Ammon's horn (tissue), 1 donor: ENCODE data around the gene VAV3.
"Not testable (repeated sequence)": the region's sequence is repeated elsewhere in the genome, so short reads cannot be mapped to it uniquely, and the experiment has no call there.

ENCODE experiments used
- DNase-seq: peaks from one replicate; pipeline ENCODE4 v3.0.0-alpha.2; 2016; ENCODE audit warnings: low spot score

Gene VAV3

DNA sequence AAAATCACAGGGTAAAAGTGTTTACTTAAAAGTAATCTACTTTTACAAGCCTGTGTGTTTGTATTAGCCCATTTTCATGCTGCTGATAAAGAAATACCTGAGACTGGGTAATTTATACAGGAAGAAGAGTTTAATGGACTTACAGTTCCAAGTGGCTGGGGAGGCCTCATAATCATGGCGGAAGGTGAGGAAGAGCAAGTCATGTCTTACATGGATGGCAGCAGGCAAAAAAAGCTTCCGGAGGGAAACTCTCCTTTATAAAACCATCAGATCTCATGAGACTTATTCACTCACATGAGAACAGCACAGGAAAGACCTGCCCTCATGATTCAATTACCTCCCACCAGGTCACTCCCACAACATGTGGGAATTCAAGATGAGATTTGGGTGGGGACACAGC lies 71.6 kb downstream of the VAV3 start:
- not testable (repeated sequence) for DNase-seq

DNA sequence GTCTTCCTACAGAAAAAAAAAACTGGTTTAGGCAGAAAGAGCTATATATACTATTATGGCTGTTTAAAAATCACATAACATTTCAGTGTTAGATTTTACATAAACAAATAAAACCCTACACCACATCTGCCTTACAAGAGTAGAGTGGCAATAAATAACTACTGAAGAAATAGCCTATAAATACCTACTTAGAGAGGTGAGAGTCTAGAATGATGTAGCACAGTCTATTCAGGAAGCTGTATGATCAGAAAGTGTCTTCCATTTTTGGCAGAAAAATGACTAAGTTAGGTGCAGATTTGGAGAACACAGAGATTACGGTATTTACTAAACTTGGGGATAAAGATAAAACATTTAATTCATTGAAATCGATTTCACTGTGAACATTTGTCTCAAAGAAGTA lies 75.5 kb downstream of the VAV3 start:
- no peak for DNase-seq

DNA sequence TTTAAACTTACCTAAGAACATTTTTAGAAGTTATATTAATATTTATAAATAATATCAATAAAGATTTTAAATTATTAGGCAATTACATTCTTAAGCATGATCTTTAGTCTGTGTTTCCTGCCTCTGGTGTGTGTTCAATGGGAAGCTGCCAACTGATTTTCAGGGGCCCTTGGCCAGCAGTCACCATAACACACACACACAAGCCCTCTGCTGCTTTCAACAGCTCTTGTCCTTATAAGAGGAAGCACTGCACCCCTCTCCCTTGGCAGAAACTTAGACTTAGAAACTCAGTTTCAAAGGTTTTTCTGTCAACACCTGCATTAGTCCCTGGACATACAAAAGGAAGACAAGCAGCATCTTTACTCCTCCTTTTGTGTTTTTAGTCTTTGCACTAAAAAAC lies 81.4 kb downstream of the VAV3 start:
- no peak for DNase-seq

DNA sequence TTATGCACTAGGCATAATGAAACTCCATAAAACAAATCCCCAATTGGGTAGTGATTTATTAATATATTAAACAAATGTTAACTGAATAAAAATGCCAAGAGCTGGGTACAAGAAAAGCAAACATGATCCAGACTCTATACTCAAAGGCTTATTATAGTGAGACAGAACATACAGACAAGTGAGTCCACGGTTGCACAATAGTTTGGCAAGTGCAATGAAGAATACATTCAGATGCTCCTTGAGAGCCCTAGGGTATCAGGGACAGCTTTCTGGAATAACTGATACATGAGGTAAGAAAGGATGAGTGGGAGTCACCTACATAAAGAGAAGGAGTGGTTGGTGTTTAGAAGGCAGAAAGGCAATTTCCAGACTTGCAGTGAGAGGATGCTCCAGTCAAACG lies 85.1 kb downstream of the VAV3 start:
- no peak for DNase-seq

DNA sequence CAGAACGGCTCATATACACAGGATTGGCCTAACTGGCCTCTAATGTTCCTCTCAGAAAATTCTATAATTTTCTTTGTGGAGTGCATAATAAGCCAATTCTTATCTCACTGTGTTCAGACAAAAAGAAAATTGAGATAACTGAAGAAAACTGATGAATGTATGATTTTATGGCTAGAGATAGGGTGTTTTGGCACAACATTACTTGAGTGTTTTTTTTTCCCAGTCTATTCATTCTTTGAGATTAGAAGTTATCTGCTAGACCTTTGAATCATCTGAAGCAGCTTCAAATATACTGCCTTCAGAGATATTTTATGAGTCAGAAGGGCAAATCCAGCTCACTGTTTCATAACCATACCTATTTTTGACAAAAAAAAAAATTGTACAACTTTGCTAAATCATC lies 85.6 kb downstream of the VAV3 start:
- no peak for DNase-seq

DNA sequence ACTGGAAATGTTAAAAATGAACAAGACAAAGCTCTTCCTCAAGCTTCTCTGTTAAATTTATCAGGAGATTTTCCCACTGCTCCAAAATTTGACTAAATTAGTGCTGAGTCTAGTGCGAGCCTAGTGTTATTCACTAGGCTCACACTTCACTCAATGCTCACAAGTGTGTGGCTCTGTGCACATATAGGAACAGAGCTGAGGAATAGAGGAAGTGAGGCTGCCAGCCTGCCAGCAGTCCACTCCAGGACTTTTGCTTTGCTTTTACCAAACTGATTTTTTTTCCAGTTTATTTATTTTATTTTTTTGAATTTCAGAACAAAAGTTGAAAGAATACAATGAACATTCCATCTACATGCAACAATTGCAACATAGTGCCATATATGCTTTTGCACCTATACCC lies 87.2 kb downstream of the VAV3 start:
- DNase-seq, result no peak

DNA sequence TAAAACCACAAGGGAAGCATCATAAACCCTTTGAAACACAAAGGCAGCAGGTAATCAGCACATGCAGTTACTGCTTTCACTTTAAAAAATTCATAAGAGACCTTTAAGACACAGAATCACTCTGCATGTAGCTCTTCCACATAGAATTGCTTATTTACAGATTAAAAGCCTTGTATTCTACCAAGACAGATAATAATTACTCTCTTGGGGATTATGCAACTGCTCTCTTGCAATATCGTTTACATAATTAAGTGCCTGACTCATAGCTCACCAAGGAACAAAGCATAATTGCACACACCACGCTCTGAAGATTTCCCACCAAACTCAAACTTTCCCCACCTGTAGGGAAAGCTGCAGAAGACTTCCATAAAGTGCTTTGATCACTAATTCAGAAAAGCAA lies 87.9 kb downstream of the VAV3 start:
- DNase-seq, result no peak

DNA sequence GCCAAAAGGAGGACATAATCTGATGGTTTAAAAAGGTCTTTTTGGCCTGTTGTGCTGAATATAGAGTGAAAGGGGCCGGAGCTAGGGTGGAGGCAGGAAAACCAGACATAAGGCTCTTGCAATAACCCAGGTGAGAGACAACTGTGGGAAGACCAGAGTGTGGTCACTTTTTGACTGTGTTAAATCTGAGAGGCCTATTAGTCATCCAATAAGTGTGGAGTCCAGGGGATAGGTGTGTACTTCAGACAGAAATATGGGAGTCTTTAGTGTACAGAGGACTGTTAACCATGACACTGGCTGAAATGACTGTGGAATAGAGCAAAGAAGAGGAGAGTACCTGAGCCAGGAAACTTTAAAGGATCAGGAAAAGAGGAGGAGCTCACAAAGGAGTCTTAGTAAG lies 89.3 kb downstream of the VAV3 start:
- no peak for DNase-seq

DNA sequence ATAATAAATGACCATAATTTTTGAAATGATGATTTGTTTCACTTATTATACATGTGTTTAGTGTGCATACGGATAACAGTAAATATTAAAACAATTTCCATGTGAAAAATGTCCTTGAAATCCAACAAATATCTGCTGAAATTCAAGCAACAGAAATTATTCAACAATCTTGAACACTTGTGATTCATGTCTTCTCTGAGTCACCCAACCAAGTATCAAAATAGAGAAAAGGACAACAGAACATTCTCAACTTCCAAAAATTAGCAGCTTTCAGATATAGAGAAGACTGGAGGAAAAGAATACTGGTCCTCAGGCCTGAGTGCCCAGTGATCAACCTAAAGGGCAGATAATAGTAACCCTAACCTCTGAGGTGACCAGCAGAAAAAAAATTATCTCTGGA lies 90.8 kb downstream of the VAV3 start:
- DNase-seq, result no peak

DNA sequence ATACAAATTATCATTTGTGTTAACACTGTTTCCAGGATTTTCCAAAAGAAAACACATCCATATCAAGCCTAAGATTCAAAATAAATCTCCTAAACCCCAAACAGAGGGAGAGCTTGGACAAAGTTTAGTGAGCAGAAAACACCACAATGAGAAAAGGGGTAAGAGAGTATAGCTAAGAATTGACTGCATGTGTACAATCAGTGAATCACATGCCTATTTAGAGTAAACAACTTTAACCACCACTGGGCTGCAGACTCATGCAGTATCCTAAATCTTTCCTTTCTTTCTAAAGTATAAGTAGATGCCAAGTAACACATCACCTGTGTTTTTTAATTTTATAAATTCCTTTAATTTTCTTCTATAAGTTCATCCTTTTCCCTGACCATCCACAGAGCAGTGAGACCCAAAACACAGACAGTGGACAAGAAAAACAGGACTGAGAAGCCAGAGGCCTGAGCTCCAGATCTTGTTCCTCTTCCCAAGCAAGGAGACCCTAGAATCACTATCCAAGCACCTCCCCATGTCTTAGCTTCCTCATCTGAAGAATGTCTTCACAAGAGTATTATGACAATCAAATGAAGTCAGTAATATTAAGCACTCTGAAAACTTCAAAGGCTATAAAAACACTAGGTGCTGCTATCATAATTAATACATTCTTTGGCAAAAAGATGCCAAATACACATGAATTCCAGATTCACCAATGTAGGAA lies 93.1 kb downstream of the VAV3 start:
- DNase-seq, result no peak

DNA sequence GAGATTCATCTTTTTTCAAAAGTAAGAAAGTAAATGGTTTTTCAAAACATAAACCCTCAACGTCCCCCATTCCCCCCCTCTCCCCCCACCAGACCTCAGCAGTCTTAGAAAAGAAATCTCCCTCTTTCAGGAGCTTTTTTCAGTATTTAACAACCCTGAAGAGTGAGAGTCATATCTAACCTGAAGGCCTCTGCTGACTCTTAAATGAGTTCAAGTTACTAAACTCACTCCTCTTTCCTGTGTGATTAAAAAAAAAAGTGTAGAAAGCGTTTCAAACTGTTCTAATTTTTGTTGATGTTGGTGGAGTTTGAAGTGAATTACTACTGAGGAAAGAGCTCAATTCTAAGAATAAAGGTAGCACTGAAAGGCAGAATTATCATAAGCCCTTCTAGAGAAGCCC lies 93.7 kb downstream of the VAV3 start:
- DNase-seq, result no peak

DNA sequence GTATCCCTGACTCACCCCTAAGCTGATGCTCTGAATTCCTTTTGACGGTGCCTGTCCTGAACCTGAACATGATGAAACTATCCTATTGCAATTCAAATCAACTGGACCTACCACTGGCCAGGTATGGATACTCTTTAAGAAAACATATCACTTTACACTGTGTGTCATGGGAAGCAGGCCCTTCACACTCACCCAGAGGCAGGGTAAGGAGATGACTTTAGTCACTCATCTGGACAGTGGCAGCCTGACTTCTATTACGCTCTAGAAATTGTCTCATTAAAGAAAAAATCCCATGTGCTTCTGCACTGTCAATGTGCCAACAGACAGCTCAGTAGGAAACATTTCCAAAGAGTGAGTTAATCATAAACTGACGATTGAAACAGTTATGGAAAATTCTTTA lies 94.3 kb downstream of the VAV3 start:
- DNase-seq, result no peak

DNA sequence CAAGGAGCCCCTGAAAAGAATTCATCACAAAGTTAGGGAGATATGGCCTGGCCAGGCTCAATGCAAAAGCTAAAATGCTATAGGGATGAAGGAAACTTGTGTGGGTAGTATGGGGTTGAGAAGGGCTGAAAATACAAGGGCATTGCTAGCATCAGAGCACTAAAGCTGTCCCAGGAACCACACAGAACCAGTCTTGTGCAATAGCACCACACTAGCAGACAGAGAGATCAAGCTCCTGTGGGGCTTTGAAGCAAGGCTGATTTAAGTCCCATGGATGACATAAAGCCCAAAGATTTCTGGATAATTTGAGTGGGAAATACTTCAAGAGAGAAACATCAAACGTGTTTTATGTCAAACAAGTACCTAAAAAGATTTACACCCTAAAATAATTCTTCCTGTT lies 97.1 kb downstream of the VAV3 start:
- DNase-seq, result no peak

DNA sequence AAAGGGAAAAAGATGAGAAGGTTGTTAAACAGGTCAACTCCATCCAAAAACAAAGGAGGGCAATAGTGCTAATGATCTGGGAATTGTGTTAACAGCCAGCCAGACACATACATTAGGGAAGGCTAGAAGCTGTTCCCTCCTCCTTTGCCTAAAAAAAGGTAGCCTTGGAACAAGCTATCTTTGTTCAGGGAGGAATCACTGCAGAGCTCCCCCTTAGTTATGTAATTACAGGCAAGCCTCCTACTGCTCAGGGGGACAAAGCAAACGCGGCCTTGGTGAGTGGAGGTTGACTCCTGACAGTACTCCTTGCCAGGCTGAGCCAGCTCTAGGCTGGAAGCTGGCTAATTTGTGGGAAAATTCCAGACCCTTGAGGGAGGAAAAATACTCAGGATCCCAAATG lies 97.6 kb downstream of the VAV3 start:
- DNase-seq, result no peak

DNA sequence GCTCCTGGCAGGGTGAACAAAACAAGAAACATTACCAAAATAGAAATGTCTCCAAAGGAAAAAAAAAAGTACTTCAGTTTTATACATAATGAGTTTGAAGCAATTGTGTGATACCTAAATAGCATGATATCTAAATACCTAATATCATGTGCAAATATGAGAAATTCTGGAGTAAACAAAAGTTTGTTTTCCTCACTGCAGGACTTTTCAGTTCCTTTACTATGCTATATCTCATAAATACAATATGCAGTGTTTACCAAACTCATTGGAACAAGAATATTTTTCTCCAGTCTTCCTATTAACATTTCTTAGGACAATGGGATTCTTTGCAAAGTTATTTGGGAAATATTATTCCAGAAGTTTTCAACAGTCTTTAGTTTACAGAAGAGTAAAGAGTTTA lies 98.1 kb downstream of the VAV3 start:
- DNase-seq, result no peak

DNA sequence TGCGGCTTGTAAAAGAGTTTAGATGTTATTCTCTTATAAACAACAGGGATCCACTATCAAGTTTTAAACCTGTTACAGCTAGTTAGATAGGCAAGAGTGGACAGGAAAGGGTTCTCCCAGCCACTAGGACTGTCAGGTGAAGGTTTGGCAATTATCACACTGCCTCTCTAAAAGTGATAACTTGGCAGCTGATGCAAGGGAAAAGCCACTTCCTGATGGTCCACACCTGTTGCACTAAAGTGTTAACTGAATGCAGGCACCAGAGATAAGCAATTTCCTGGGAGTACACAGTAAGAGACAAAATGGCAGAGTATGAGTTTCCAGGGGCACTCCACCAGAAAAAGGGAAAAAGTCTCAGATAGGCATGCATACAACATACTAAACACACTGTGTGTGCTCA lies 99.4 kb downstream of the VAV3 start:
- no peak for DNase-seq

DNA sequence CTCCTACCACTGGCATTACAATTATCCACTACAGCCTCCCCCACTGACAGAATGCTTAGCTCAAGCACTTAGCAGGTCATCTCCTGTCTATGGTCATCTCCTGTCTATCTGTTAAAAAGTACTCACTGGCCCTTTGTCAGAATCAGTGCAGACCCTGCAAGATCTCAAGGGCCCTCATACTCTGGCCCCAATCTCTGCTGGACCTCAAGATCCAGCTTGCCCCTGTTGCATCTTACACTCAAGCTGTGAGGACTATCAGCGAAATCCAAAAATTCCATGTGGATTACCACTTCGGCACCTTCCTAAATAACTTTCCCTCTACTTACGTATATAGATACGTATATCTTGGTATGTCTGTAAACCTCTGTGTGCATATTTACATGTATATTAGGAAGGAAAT lies 101.6 kb downstream of the VAV3 start:
- no peak for DNase-seq

DNA sequence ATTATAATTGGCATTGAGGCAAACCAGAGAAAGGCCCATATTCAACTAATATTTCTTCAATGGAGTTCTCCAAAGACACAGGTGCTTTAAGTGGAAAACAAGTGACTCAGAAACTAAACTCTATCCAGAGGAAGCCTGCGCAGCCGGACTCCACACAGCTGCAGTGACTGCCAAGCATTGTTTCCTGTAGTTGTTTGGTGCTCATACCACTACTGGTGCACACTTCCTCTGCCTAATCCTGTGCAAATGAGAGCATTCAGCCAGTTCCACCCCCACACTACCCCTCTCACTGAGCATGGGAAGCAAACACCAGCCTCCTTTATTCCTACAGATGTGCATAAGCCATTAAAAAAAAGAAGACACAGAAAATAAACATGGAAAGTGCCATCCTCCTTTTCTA lies 102.9 kb downstream of the VAV3 start:
- no peak for DNase-seq

DNA sequence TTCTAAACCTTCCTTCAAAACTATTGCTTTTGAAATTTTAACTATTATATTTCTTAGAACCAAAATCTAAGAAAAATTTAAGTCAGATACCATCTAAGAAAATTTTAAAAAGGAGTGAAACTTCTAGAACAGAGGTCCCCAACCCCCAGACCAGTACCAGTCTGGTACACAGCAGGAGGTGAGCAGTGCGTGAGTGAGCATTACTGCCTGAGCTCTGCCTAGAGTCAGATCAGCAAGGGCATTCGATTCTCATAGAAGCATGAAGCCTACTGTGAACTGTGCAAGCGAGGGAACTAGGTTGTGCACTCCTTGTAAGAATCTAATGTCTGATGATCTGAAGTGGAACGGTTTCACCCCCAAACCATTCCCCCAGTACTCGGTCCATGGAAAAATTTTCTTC lies 106.7 kb downstream of the VAV3 start:
- DNase-seq, result no peak

DNA sequence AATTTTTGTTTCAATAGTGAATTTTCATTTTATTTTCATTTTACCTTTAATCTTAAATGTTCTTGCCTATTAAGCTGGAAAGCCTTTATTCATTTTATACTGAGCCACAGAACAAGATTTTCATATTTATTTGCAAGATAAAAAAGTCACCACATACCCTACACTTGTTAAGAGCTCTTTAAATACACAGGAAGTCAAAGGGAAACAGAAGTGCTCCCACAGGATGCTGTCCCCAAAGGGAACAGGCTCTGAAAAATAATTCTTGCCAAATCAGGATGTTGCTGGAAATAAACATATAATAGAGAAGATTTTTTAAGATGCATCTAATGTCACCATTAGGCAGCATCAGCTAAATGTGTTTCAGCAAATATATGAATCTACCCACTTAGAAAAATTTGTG lies 113.6 kb downstream of the VAV3 start:
- no peak for DNase-seq

DNA sequence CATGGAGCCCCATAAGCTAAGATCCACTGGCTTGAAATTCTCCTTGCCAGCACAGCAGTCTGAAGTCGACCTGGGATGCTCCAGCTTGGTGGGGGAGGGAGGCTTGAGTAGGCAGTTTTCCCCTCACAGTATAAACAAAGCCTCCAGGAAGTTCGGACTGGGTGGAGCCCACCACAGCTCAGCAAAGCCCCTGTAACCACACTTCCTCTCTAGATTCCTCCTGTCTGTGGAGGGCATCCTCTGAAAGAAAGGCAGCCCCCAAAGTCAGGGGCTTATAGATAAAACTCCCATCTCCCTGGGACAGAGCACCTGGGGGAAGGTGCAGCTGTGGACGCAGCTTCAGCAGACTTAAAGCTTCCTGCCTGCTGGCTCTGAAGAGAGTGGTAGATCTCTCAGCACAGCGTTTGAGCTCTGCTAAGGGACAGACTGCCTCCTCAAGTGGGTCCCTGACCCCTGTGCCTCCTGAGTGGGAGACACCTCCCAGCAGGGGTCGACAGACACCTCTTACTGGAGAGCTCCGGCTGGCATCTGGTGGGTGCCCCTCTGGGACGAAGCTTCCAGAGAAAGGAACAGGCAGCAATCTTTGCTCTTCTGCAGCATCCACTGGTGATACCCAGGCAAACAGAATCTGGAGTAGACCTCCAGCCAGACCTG lies 120.3 kb downstream of the VAV3 start:
- DNase-seq, result not testable (repeated sequence)

DNA sequence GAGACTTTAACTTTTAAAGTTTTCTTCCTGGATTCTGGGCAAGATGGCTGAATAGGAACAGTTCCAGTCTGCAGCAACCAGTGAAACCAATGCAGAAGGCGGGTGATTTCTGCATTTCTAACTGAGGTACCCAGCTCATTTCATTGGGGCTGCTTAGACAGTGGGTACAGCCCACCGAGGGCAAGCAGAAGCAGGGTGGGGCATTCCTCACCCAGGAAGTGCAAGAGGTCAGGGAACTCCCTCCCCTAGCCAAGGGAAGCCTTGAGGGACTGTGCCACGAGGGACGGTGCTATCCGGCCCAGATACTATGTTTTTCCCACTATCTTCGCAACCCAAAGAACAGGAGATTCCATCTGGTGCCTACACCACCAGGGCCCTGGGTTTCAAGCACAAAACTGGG lies 121.0 kb downstream of the VAV3 start:
- no peak for DNase-seq

DNA sequence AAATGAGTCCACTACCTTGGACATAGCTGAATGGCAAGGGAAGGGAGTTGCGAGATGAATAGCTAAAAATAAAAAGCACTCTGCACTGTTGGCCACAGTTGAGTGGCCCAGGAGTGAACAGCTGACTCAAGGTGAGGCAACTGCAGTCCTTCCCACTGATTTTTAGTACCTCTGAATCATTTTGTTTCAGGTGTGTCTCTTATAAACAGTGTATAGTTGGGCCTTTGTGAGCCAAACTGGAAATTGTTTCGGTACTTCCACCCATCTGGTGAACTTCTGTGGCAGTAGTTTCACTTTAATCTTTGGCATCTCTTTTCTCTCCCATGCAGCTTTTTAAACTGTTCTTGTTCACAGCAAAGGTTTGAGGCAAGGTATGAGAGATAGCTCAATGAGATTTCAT lies 122.7 kb downstream of the VAV3 start:
- DNase-seq, result no peak

DNA sequence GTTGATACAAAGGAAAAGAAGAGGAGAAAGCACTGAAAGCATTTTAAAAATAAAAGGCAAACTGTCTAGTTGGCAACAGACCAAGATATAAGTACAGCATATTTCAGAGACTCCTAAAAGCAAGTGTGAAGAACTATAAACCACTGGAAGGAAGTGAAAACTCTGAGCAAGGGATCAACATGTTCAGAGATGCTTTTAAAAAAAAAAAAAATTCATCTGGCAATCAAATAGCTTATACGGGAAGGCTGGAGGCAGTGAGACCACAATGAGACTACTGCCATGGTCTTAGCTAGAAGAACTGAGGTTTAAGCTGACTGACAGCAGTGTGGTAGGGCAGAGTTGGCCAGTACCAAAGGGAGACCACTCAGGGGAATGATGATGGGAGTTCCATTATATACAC lies 124.3 kb downstream of the VAV3 start:
- DNase-seq, result no peak
